HCT116 (cell line): Measurements from ENCODE around the gene ANAPC7. TPM values are rescaled to one million over a fixed set of nuclear protein-coding genes. Genes with fewer than 3 reads are reported as not detected.

Source experiments
- ATAC-seq: fragments of 200-7000 bp; cut with Tn5 transposase; 2 replicates; pipeline ENCODE4 v1.9.1; 2020; ENCODE audit warnings: mild to moderate bottlenecking, moderate library complexity
- BruUV-seq: library from RNA; stranded (reverse); fragments of 400-500 nt; replicated peaks from 2 replicates; lab custom pipeline; 2021; lab: Mats Ljungman, UMichigan
- CTCF ChIA-PET: fragments of 300-600 bp; sonication (Branson Sonifier 250); formaldehyde crosslinking; loops from one replicate; lab custom pipeline; 2021; ENCODE audit warnings: antibody characterized with exemption; lab: Charles Lee
- POLR2A ChIA-PET: fragments of 300-600, 350-600 bp; sonication (Branson Sonifier 250); formaldehyde crosslinking; loops from one replicate; lab custom pipeline; 2021; ENCODE audit warnings: antibody characterized with exemption; lab: Charles Lee
- RAD21 ChIA-PET, 2 experiments: fragments of 300-600 bp; sonication (Branson Sonifier 250); formaldehyde crosslinking; loops; one replicate each; lab custom pipeline; 2023; ENCODE audit warnings: low total read pairs in 2 of 2; ENCODE audit not compliant: uncharacterized antibody in 2 of 2, unreplicated experiment in 2 of 2, low non-redundant PET in 1 of 2; lab: Charles Lee
- DNase-seq: peaks from one replicate; pipeline ENCODE4 v3.0.0-alpha.2; 2010; ENCODE audit warnings: low read depth, low spot score
- H2AFZ ChIP-seq: fragments of 200-600 bp; shearing (Covaris generic), sonication (generic); 2 replicates; pipeline ENCODE4 v1.6.1; 2017; ENCODE audit warnings: low read depth, mixed run types, mixed read lengths, antibody characterized with exemption, low read length; ENCODE audit not compliant: poor library complexity, severe bottlenecking
- H3K27ac ChIP-seq: 2 replicates; pipeline ENCODE4 v1.5.1; 2012; ENCODE audit warnings: low read depth, low read length
- H3K27me3 ChIP-seq: fragments of 200-600 bp; sonication (generic); 2 replicates; pipeline ENCODE4 v1.6.1; 2016; ENCODE audit warnings: mixed run types, low read length, mixed read lengths; ENCODE audit not compliant: insufficient read depth
- H3K36me3 ChIP-seq, 2 experiments: fragments of 200-500 bp in 1 of 2; fragments of 200-600 bp in 1 of 2; sonication (Bioruptor generic) in 1 of 2; sonication (generic) in 1 of 2; 2 replicates each; pipeline versions ENCODE4 v1.5.1 to v1.6.1; 2014 to 2016; ENCODE audit warnings: low read length in 2 of 2, inconsistent platforms in 1 of 2, mixed read lengths in 1 of 2, mixed run types in 1 of 2; ENCODE audit not compliant: insufficient read depth in 2 of 2, control insufficient read depth in 1 of 2
- H3K4me1 ChIP-seq, 2 experiments: fragments of 200-600 bp in 1 of 2; sonication (generic) in 1 of 2; 2 replicates each; pipeline versions ENCODE4 v1.5.1 to v1.6.1; 2012 to 2017; ENCODE audit warnings: low read length in 2 of 2, inconsistent platforms in 1 of 2, mild to moderate bottlenecking in 1 of 2, mixed read lengths in 1 of 2, mixed run types in 1 of 2, moderate library complexity in 1 of 2; ENCODE audit not compliant: insufficient read depth in 2 of 2, control insufficient read depth in 1 of 2
- H3K4me2 ChIP-seq: fragments of 200-600 bp; sonication (generic); 2 replicates; pipeline ENCODE4 v1.6.1; 2017; ENCODE audit warnings: mixed run types, low read length, mixed read lengths
- H3K4me3 ChIP-seq, 2 experiments: fragments of 200-600 bp in 1 of 2; sonication (generic) in 1 of 2; replicated peaks in 1 of 2; 2 replicates each; pipeline ENCODE4 v1.5.1; 2011 to 2016; ENCODE audit warnings: low read length in 2 of 2, control low read depth in 1 of 2, low read depth in 1 of 2, mild to moderate bottlenecking in 1 of 2, mixed read lengths in 1 of 2, mixed run types in 1 of 2
- H3K79me2 ChIP-seq: fragments of 200-600 bp; sonication (generic); 2 replicates; pipeline ENCODE4 v1.6.1; 2017; ENCODE audit warnings: mild to moderate bottlenecking, mixed run types, low read length, moderate library complexity, mixed read lengths; ENCODE audit not compliant: insufficient read depth
- H3K9ac ChIP-seq: fragments of 200-600 bp; sonication (generic); 2 replicates; pipeline ENCODE4 v1.6.1; 2016; ENCODE audit warnings: low read length, mixed read lengths
- H3K9me2 ChIP-seq: fragments of 200-600 bp; sonication (generic), shearing (Covaris generic); 2 replicates; pipeline ENCODE4 v1.6.1; 2017; ENCODE audit warnings: mixed run types, mild to moderate bottlenecking, moderate library complexity; ENCODE audit not compliant: insufficient read depth
- H3K9me3 ChIP-seq, 2 experiments: fragments of 200-500 bp in 1 of 2; fragments of 200-600 bp in 1 of 2; sonication (Bioruptor generic) in 1 of 2; sonication (generic) in 1 of 2; 2 replicates each; pipeline ENCODE4 v1.6.1; 2014 to 2017; ENCODE audit warnings: low read length in 2 of 2, mixed read lengths in 2 of 2, inconsistent platforms in 1 of 2, low read depth in 1 of 2, mild to moderate bottlenecking in 1 of 2, mixed run types in 1 of 2, moderate library complexity in 1 of 2; ENCODE audit not compliant: control insufficient read depth in 1 of 2, insufficient read depth in 1 of 2
- H4K20me1 ChIP-seq: fragments of 200-600 bp; sonication (generic), shearing (Covaris generic); 2 replicates; pipeline ENCODE4 v1.6.1; 2017; ENCODE audit warnings: mixed run types, mild to moderate bottlenecking, moderate library complexity; ENCODE audit not compliant: insufficient read depth
- CBX3 ChIP-seq: IDR thresholded peaks from 2 replicates; pipeline ENCODE4 v1.6.1; 2012; ENCODE audit warnings: low read depth
- CEBPB ChIP-seq: IDR thresholded peaks from 2 replicates; pipeline ENCODE4 v1.6.1; 2012; ENCODE audit warnings: low read depth
- EGR1 ChIP-seq: IDR thresholded peaks from 2 replicates; pipeline ENCODE4 v1.6.1; 2012; ENCODE audit warnings: low read depth
- FOSL1 ChIP-seq: IDR thresholded peaks from 2 replicates; pipeline ENCODE4 v1.6.1; 2012; ENCODE audit warnings: low read depth
- JUND ChIP-seq: IDR thresholded peaks from 2 replicates; pipeline ENCODE4 v1.6.1; 2012
- POLR2A ChIP-seq: IDR thresholded peaks from 2 replicates; pipeline ENCODE4 v1.7.0; 2011; ENCODE audit warnings: borderline replicate concordance; ENCODE audit not compliant: insufficient read depth, insufficient read length; ENCODE audit errors: extremely low read depth
- POLR2AphosphoS5 ChIP-seq: IDR thresholded peaks from 2 replicates; pipeline ENCODE4 v1.6.1; 2011; ENCODE audit warnings: mild to moderate bottlenecking, low read depth, low read length, moderate library complexity
- SP1 ChIP-seq: IDR thresholded peaks from 2 replicates; pipeline ENCODE4 v1.6.1; 2012; ENCODE audit warnings: low read depth
- SRF ChIP-seq: IDR thresholded peaks from 2 replicates; pipeline ENCODE4 v1.6.1; 2012; ENCODE audit warnings: low read depth
- TCF7L2 ChIP-seq: IDR thresholded peaks from 2 replicates; pipeline ENCODE4 v1.7.0; 2011; ENCODE audit warnings: borderline replicate concordance, inconsistent platforms; ENCODE audit not compliant: insufficient read depth, insufficient read length; ENCODE audit errors: extremely low read depth
- YY1 ChIP-seq: IDR thresholded peaks from 2 replicates; pipeline ENCODE4 v1.6.1; 2011; ENCODE audit warnings: low read length, low read depth, moderate library complexity, mild to moderate bottlenecking; ENCODE audit not compliant: insufficient replicate concordance; ENCODE audit errors: extremely low read depth
- ZFX ChIP-seq: fragments of 450-650 bp; IDR thresholded peaks from 2 replicates; pipeline ENCODE4 v1.6.1; 2017
- ZNF274 ChIP-seq: fragments of 200-500 bp; sonication (Bioruptor generic); IDR thresholded peaks from 2 replicates; pipeline ENCODE4 v1.6.1; 2014; ENCODE audit warnings: mild to moderate bottlenecking, low read depth, low read length, inconsistent platforms
- intact Hi-C: fragments of 100-400 bp; cut with micrococcal nuclease; formaldehyde crosslinking; loops from 2 replicates; pipeline ENCODE4 v1.10.0; 2022
- total RNA-seq: library from RNA; stranded (reverse); gene quantifications from one replicate; pipeline ENCODE4 v1.2.1, GENCODE V29; 2021; ENCODE audit not compliant: unreplicated experiment
- TF ChIP-seq, protein P1 (sequence below): IDR thresholded peaks from 2 replicates; pipeline ENCODE4 v1.6.1; 2011; ENCODE audit warnings: mild to moderate bottlenecking, low read length, moderate library complexity; ENCODE audit not compliant: insufficient replicate concordance; ENCODE audit errors: extremely low read depth
- TF ChIP-seq, protein P2 (sequence below), 3 experiments: fragments of 200-600 bp in 1 of 3; sonication (generic) in 1 of 3; IDR thresholded peaks in 2 of 3; conservative IDR thresholded peaks in 1 of 3; 2 replicates each; pipeline ENCODE4 v1.5.1; 2012 to 2017; ENCODE audit warnings: low read depth in 2 of 3, low read length in 2 of 3, antibody characterized with exemption in 1 of 3, borderline replicate concordance in 1 of 3, control low read depth in 1 of 3, mild to moderate bottlenecking in 1 of 3, mixed read lengths in 1 of 3, mixed run types in 1 of 3, moderate library complexity in 1 of 3; ENCODE audit not compliant: insufficient read depth in 1 of 3
- TF ChIP-seq, protein P3 (sequence below): IDR thresholded peaks from 2 replicates; pipeline ENCODE4 v1.6.1; 2012

Gene ANAPC7
- total RNA-seq, 1 experiment from 2014 or later, result 55.9 TPM

DNA sequence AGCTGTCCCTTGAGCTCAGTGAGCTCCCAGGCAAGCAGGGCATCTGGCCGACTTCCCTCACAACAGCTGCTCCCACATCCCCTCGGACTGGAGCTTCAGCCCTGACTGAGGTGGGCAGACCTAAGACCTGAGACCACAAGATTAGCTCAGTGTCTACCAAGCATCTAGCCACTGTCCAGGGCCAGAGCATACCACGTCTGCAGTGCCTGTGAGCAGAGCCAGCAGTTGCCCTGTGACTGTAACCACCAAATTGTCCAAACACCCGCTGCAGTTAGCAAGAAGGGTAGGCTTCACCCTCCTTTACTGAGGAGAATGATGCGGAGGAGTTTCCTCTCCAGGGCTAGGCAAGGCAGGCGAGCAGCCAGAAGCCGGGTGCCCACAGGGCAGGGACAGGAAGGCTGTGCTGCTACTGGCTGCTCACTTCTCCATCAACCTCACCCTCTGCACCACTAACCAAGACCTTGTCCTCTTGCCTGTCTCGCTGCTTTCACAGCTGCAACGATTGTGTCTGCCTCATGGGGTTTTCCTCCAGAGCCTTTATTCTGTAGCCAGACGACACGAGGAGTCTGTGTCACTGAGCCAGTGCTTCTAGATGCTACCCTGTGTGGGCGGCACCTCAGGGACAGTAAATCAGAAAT is 53.9 kb downstream of the ANAPC7 start:
- Histone ChIP-seq H3K9ac (no peak overlapping the region), H3K27ac (no peak overlapping the region; the same call in 1 of the 2 replicates), H3K9me2 (no peaks in the 10 kb centered on the region), H2AFZ (no peak overlapping the region), H3K4me2 (no peak overlapping the region), H3K79me2 (peaks cover 10% of the 10 kb centered on the region; the same call in 1 of the 2 replicates), H3K9me3 (no peaks in the 10 kb centered on the region), H3K4me1 (no peaks in the 10 kb centered on the region), H3K36me3 (peaks cover 36 to 57% of the 10 kb centered on the region in 2 experiments), H4K20me1 (0 out of 2 replicates have a peak, but pooled peaks cover 7% of the 10 kb centered on the region), H3K27me3 (no peaks in the 10 kb centered on the region), H3K4me3 (no peak overlapping the region)
- ATAC-seq, result no peak; the same call in 1 of the 2 replicates
- CTCF ChIA-PET, result interaction anchor here (1.0 kb wide), 1 partner anchor 82 kb away, joined by 3 read pairs; no protein-coding TSS in a partner anchor
- POLR2A ChIA-PET, result no interaction called here
- intact Hi-C loops, result no loop called here
- no TSS peak for BruUV-seq
- DNase-seq, result no peak
- no peak for TF ChIP-seq SRF
- RAD21 ChIA-PET, result no interaction called here

DNA sequence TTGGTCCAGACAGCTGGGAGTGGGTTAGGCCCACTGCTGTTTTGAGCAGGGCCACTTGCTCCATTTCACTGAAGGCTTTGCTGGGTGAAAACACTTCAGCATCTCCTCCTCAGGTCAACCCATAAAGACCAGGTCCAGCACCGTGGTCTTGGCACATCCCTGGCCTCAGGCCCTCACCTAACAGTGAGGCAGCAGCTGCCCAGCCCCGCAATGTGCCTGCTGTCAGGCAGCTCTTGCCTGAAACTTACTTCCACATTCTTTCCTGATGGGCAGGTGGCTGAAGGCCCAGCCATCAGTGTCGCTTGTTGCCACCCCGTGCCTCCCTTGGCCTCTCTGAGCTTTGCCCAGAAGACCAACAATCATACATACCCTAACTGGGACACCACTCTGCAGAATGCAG is 54.4 kb downstream of the ANAPC7 start:
- H3K4me3 ChIP-seq, result no peak overlapping the region
- CTCF ChIA-PET, result no interaction called here
- H2AFZ ChIP-seq, result no peak overlapping the region
- H3K36me3 ChIP-seq, result peaks cover 40 to 62% of the 10 kb centered on the region in 2 experiments
- POLR2A ChIA-PET, result no interaction called here
- no peak overlapping the region for H3K9ac ChIP-seq
- peaks cover 14% of the 10 kb centered on the region; the same call in 1 of the 2 replicates for H3K79me2 ChIP-seq
- BruUV-seq, result no TSS peak
- DNase-seq (no peak), ATAC-seq (no peak; the same call in 1 of the 2 replicates)
- H3K27ac ChIP-seq, result no peak overlapping the region
- no peaks in the 10 kb centered on the region for H3K9me2 ChIP-seq
- H4K20me1 ChIP-seq, result 0 out of 2 replicates have a peak, but pooled peaks cover 7% of the 10 kb centered on the region
- RAD21 ChIA-PET, result no interaction called here
- intact Hi-C loops, result no loop called here
- no peaks in the 10 kb centered on the region for H3K9me3 ChIP-seq
- H3K4me1 ChIP-seq, result no peaks in the 10 kb centered on the region
- no peaks in the 10 kb centered on the region for H3K27me3 ChIP-seq
- H3K4me2 ChIP-seq, result no peak overlapping the region
- TF ChIP-seq JUND (no peak), FOSL1 (no peak), SP1 (no peak), EGR1 (no peak), YY1 (no peak), CEBPB (no peak), POLR2A (no peak), CBX3 (no peak), TCF7L2 (no peak), ZNF274 (no peak), POLR2AphosphoS5 (no peak), ZFX (no peak), SRF (no peak)
- TF ChIP-seq, protein P1, sequence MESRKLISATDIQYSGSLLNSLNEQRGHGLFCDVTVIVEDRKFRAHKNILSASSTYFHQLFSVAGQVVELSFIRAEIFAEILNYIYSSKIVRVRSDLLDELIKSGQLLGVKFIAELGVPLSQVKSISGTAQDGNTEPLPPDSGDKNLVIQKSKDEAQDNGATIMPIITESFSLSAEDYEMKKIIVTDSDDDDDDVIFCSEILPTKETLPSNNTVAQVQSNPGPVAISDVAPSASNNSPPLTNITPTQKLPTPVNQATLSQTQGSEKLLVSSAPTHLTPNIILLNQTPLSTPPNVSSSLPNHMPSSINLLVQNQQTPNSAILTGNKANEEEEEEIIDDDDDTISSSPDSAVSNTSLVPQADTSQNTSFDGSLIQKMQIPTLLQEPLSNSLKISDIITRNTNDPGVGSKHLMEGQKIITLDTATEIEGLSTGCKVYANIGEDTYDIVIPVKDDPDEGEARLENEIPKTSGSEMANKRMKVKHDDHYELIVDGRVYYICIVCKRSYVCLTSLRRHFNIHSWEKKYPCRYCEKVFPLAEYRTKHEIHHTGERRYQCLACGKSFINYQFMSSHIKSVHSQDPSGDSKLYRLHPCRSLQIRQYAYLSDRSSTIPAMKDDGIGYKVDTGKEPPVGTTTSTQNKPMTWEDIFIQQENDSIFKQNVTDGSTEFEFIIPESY, result no peak
- TF ChIP-seq, protein P2, sequence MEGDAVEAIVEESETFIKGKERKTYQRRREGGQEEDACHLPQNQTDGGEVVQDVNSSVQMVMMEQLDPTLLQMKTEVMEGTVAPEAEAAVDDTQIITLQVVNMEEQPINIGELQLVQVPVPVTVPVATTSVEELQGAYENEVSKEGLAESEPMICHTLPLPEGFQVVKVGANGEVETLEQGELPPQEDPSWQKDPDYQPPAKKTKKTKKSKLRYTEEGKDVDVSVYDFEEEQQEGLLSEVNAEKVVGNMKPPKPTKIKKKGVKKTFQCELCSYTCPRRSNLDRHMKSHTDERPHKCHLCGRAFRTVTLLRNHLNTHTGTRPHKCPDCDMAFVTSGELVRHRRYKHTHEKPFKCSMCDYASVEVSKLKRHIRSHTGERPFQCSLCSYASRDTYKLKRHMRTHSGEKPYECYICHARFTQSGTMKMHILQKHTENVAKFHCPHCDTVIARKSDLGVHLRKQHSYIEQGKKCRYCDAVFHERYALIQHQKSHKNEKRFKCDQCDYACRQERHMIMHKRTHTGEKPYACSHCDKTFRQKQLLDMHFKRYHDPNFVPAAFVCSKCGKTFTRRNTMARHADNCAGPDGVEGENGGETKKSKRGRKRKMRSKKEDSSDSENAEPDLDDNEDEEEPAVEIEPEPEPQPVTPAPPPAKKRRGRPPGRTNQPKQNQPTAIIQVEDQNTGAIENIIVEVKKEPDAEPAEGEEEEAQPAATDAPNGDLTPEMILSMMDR (IDR thresholded peaks at IDR 0.05 in 2 of 3, conservative IDR thresholded peaks at IDR 0.05 in 1 of 3; ENCODE audit: borderline replicate concordance in 1 of 3, insufficient read depth in 1 of 3, low read depth in 2 of 3, low read length in 2 of 3), result no peak
- TF ChIP-seq, protein P3, sequence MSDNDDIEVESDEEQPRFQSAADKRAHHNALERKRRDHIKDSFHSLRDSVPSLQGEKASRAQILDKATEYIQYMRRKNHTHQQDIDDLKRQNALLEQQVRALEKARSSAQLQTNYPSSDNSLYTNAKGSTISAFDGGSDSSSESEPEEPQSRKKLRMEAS, result no peak
